ENCODE data around the gene NFKBIL1.

GRCh38 chr6:31579546-31580437 lies 32.4 kb downstream of the NFKBIL1 start:
- TF ChIP-seq CTCF (conservative IDR thresholded peaks at IDR 0.05; ENCODE audit: low read length) (no peak), EZH2phosphoT487 (IDR thresholded peaks at IDR 0.05; ENCODE audit: borderline replicate concordance, low read depth, low read length) (no peak)

Data from OCI-LY7 (cell line).